ENCODE results near the gene DAZAP1.

DNA sequence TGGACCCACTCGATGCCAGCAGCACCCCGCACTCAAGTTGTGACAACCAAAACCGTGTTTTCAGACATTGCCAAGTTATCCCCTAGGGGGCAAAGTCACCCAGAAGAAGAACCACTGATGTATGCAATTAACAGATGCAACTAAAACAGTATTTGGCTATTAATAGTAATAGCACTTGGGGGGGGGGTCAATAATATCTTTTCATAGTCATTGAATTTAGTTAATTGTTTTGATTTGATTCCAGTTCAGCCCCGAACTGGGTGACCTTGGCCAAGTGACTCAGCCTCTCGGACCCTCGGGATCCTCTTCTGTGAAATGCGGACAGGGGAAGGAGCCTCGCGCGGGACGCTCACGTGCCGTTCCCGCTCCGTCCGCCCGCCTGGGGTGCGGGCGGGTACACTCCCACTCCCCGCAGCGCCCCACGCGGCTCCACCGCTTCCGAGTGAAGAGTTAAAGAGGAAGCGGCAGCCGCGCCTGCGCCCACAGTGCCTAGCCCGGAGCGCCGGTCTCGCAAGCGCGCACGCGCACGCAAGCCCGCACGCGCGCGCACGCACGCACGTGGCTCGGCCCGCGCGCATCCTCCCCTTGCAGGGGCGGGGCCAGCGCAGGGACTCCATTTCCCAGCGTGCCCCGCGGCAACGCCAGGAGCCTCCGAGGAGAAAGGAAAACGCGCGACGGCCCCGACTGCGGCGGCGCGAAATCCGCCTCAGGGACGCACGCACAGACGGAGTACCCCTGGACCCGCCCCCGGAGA is 435 bp upstream of the DAZAP1 start:
- peak; percentile 52 for TF ChIP-seq CTCF (IDR thresholded peaks at IDR 0.05; ENCODE audit: poor library complexity)
- no peak for TF ChIP-seq EZH2 (IDR thresholded peaks at IDR 0.05; ENCODE audit: borderline replicate concordance)
- no peak for TF ChIP-seq EZH2phosphoT487 (IDR thresholded peaks at IDR 0.05; ENCODE audit: low read depth, severe bottlenecking, unreplicated experiment)

Measured in hepatocyte (in vitro differentiated cells).